ENCODE data around the gene C6orf58. TPM values are rescaled to one million over a fixed set of nuclear protein-coding genes. Genes with fewer than 3 reads are reported as not detected.
"Not testable (repeated sequence)": the region's sequence is repeated elsewhere in the genome, so short reads cannot be mapped to it uniquely, and the experiment has no call there.

The C6orf58 gene
- total RNA-seq, 1 donor from 2014 or later, result not detected

- peaks cover 2% of the 10 kb centered on the region for H3K27me3 Mint-ChIP-seq (ENCODE audit: low read depth)
- H3K4me1 Mint-ChIP-seq (ENCODE audit: low read depth), result peaks cover 10% of the 10 kb centered on the region
- H3K27ac Mint-ChIP-seq, result no peak overlapping the region
- H3K9me3 Mint-ChIP-seq, result no peaks in the 10 kb centered on the region
- no peaks in the 10 kb centered on the region for H3K36me3 Mint-ChIP-seq (ENCODE audit: low read depth)
- DNase-seq (ENCODE audit: low spot score), result no peak
- intact Hi-C loops (cut with micrococcal nuclease), result no loop called here
- H3K4me3 Mint-ChIP-seq (ENCODE audit: low read depth), result no peak overlapping the region
These were observed 9.5 kb upstream of the C6orf58 start for GRCh38 chr6:127567476-127567875.

GRCh38 chr6:127570739-127571389 lies 6.1 kb upstream of the C6orf58 start:
- intact Hi-C loops (cut with micrococcal nuclease), result no loop called here
- no peak overlapping the region for H3K27ac Mint-ChIP-seq
- peaks cover 10% of the 10 kb centered on the region for H3K4me1 Mint-ChIP-seq (ENCODE audit: low read depth)
- H3K4me3 Mint-ChIP-seq (ENCODE audit: low read depth), result no peak overlapping the region
- no peak for DNase-seq (ENCODE audit: low spot score)
- H3K27me3 Mint-ChIP-seq (ENCODE audit: low read depth), result no peaks in the 10 kb centered on the region
- no peaks in the 10 kb centered on the region for H3K9me3 Mint-ChIP-seq
- no peaks in the 10 kb centered on the region for H3K36me3 Mint-ChIP-seq (ENCODE audit: low read depth)

GRCh38 chr6:127578900-127579299 lies 1.9 kb downstream of the C6orf58 start:
- no peak overlapping the region for H3K4me3 Mint-ChIP-seq (ENCODE audit: low read depth)
- no peaks in the 10 kb centered on the region for H3K36me3 Mint-ChIP-seq (ENCODE audit: low read depth)
- H3K9me3 Mint-ChIP-seq, result no peaks in the 10 kb centered on the region
- peaks cover 6% of the 10 kb centered on the region for H3K4me1 Mint-ChIP-seq (ENCODE audit: low read depth)
- intact Hi-C loops (cut with micrococcal nuclease), result no loop called here
- DNase-seq (ENCODE audit: low spot score), result no peak
- H3K27ac Mint-ChIP-seq, result no peak overlapping the region
- peaks cover 14% of the 10 kb centered on the region for H3K27me3 Mint-ChIP-seq (ENCODE audit: low read depth)

GRCh38 chr6:127581576-127581975 lies 4.6 kb downstream of the C6orf58 start:
- no peak for DNase-seq (ENCODE audit: low spot score)
- H3K27me3 Mint-ChIP-seq (ENCODE audit: low read depth), result peaks cover 14% of the 10 kb centered on the region
- H3K9me3 Mint-ChIP-seq, result no peaks in the 10 kb centered on the region
- intact Hi-C loops (cut with micrococcal nuclease), result no loop called here
- no peak overlapping the region for H3K27ac Mint-ChIP-seq
- peaks cover 6% of the 10 kb centered on the region for H3K4me1 Mint-ChIP-seq (ENCODE audit: low read depth)
- H3K4me3 Mint-ChIP-seq (ENCODE audit: low read depth), result no peak overlapping the region
- no peaks in the 10 kb centered on the region for H3K36me3 Mint-ChIP-seq (ENCODE audit: low read depth)

- intact Hi-C loops (cut with micrococcal nuclease), result no loop called here
These were observed 5.9 kb downstream of the C6orf58 start for GRCh38 chr6:127582777-127583462.

GRCh38 chr6:127585123-127585522 lies 8.1 kb downstream of the C6orf58 start:
- Mint-ChIP-seq H3K27me3 (ENCODE audit: low read depth) (peaks cover 10% of the 10 kb centered on the region), H3K27ac (no peak overlapping the region), H3K4me3 (ENCODE audit: low read depth) (no peak overlapping the region), H3K4me1 (ENCODE audit: low read depth) (no peaks in the 10 kb centered on the region), H3K9me3 (no peaks in the 10 kb centered on the region), H3K36me3 (ENCODE audit: low read depth) (no peaks in the 10 kb centered on the region)
- intact Hi-C loops (cut with micrococcal nuclease), result no loop called here
- DNase-seq (ENCODE audit: low spot score), result no peak

More at GRCh38 chr6:127582777-127583462, 5.9 kb downstream of the C6orf58 start:
- no peaks in the 10 kb centered on the region for H3K36me3 Mint-ChIP-seq (ENCODE audit: low read depth)
- no peak overlapping the region for H3K27ac Mint-ChIP-seq
- peaks cover 9% of the 10 kb centered on the region for H3K27me3 Mint-ChIP-seq (ENCODE audit: low read depth)
- peaks cover 5% of the 10 kb centered on the region for H3K4me1 Mint-ChIP-seq (ENCODE audit: low read depth)
- no peak overlapping the region for H3K4me3 Mint-ChIP-seq (ENCODE audit: low read depth)
- no peak for DNase-seq (ENCODE audit: low spot score)
- no peaks in the 10 kb centered on the region for H3K9me3 Mint-ChIP-seq

- Mint-ChIP-seq H3K9me3 (no peaks in the 10 kb centered on the region), H3K36me3 (ENCODE audit: low read depth) (no peaks in the 10 kb centered on the region), H3K27ac (no peak overlapping the region), H3K4me3 (ENCODE audit: low read depth) (no peak overlapping the region), H3K4me1 (ENCODE audit: low read depth) (no peaks in the 10 kb centered on the region), H3K27me3 (ENCODE audit: low read depth) (peaks cover 9% of the 10 kb centered on the region)
- intact Hi-C loops (cut with micrococcal nuclease), result no loop called here
- no peak for DNase-seq (ENCODE audit: low spot score)
These were observed 9.4 kb downstream of the C6orf58 start for GRCh38 chr6:127586372-127586771.

GRCh38 chr6:127587875-127588274 lies 10.9 kb downstream of the C6orf58 start:
- no peaks in the 10 kb centered on the region for H3K36me3 Mint-ChIP-seq (ENCODE audit: low read depth)
- intact Hi-C loops (cut with micrococcal nuclease), result no loop called here
- peaks cover 10% of the 10 kb centered on the region for H3K27me3 Mint-ChIP-seq (ENCODE audit: low read depth)
- H3K4me3 Mint-ChIP-seq (ENCODE audit: low read depth), result no peak overlapping the region
- no peaks in the 10 kb centered on the region for H3K4me1 Mint-ChIP-seq (ENCODE audit: low read depth)
- DNase-seq (ENCODE audit: low spot score), result no peak
- no peak overlapping the region for H3K27ac Mint-ChIP-seq
- no peaks in the 10 kb centered on the region for H3K9me3 Mint-ChIP-seq

GRCh38 chr6:127589135-127589534 lies 12.2 kb downstream of the C6orf58 start:
- no peaks in the 10 kb centered on the region for H3K4me1 Mint-ChIP-seq (ENCODE audit: low read depth)
- H3K27me3 Mint-ChIP-seq (ENCODE audit: low read depth), result peaks cover 8% of the 10 kb centered on the region
- no peak for DNase-seq (ENCODE audit: low spot score)
- intact Hi-C loops (cut with micrococcal nuclease), result no loop called here
- H3K36me3 Mint-ChIP-seq (ENCODE audit: low read depth), result no peaks in the 10 kb centered on the region
- no peaks in the 10 kb centered on the region for H3K9me3 Mint-ChIP-seq
- H3K4me3 Mint-ChIP-seq (ENCODE audit: low read depth), result no peak overlapping the region
- no peak overlapping the region for H3K27ac Mint-ChIP-seq

- Mint-ChIP-seq H3K9me3 (no peaks in the 10 kb centered on the region), H3K4me1 (ENCODE audit: low read depth) (no peaks in the 10 kb centered on the region), H3K27me3 (ENCODE audit: low read depth) (peaks cover 8% of the 10 kb centered on the region), H3K4me3 (ENCODE audit: low read depth) (no peak overlapping the region), H3K36me3 (ENCODE audit: low read depth) (no peaks in the 10 kb centered on the region), H3K27ac (no peak overlapping the region)
- intact Hi-C loops (cut with micrococcal nuclease), result no loop called here
- no peak for DNase-seq (ENCODE audit: low spot score)
These were observed 13.4 kb downstream of the C6orf58 start for GRCh38 chr6:127590344-127590743.

- no peak overlapping the region for H3K27ac Mint-ChIP-seq
- DNase-seq (ENCODE audit: low spot score), result no peak
- peaks cover 8% of the 10 kb centered on the region for H3K27me3 Mint-ChIP-seq (ENCODE audit: low read depth)
- no peak overlapping the region for H3K4me3 Mint-ChIP-seq (ENCODE audit: low read depth)
- H3K36me3 Mint-ChIP-seq (ENCODE audit: low read depth), result no peaks in the 10 kb centered on the region
- no peaks in the 10 kb centered on the region for H3K9me3 Mint-ChIP-seq
- intact Hi-C loops (cut with micrococcal nuclease), result no loop called here
- H3K4me1 Mint-ChIP-seq (ENCODE audit: low read depth), result no peaks in the 10 kb centered on the region
These were observed 16.0 kb downstream of the C6orf58 start for GRCh38 chr6:127592964-127593363.

GRCh38 chr6:127593456-127593855 lies 16.5 kb downstream of the C6orf58 start:
- H3K9me3 Mint-ChIP-seq; DNase-seq (ENCODE audit: low spot score); H3K4me3 Mint-ChIP-seq (ENCODE audit: low read depth); H3K4me1 Mint-ChIP-seq (ENCODE audit: low read depth); H3K36me3 Mint-ChIP-seq (ENCODE audit: low read depth); H3K27me3 Mint-ChIP-seq (ENCODE audit: low read depth); H3K27ac Mint-ChIP-seq; intact Hi-C loops (cut with micrococcal nuclease): not testable (repeated sequence)

- Mint-ChIP-seq H3K27ac (no peak overlapping the region), H3K27me3 (ENCODE audit: low read depth) (peaks cover 3% of the 10 kb centered on the region), H3K9me3 (no peaks in the 10 kb centered on the region), H3K36me3 (ENCODE audit: low read depth) (no peaks in the 10 kb centered on the region), H3K4me1 (ENCODE audit: low read depth) (no peaks in the 10 kb centered on the region), H3K4me3 (ENCODE audit: low read depth) (no peak overlapping the region)
- DNase-seq (ENCODE audit: low spot score), result no peak
- intact Hi-C loops (cut with micrococcal nuclease), result no loop called here
These were observed 29.2 kb downstream of the C6orf58 start for GRCh38 chr6:127606131-127606562.
